Hematopoietic multipotent progenitor cell treated with erythropoietin and hydrocortisone succinate and interleukin-3 and kit ligand, for 6 days (in vitro differentiated cells): ENCODE results near the gene EFNA5.

ENCODE experiments used
- DNase-seq: peaks from one replicate; pipeline ENCODE4 v3.0.0-alpha.2; 2015

Gene EFNA5

GRCh38 chr5:107567901-107568671 is 102.7 kb downstream of the EFNA5 start:
- DNase-seq = no peak

DNA sequence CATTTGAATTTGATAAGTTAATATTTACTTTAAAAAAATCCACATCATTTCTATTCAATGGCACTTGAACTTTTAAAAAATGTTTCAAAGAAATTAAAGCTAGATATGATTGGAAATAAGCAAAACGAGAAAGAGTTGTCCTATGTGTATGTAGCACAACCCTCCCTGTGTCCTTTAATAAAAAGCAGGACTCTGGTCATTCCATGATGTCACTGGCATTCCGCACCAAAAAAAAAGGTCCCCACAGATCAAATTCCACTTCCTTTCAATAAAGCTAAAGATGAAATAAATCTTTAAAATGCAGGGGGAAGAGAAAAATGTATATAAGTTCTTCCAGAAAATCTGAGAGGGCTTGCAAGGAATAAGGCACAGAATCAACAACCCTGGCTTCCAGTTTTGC is 103.8 kb downstream of the EFNA5 start:
- no peak for DNase-seq

GRCh38 chr5:107565791-107566767 is 104.7 kb downstream of the EFNA5 start:
- no peak for DNase-seq

DNA sequence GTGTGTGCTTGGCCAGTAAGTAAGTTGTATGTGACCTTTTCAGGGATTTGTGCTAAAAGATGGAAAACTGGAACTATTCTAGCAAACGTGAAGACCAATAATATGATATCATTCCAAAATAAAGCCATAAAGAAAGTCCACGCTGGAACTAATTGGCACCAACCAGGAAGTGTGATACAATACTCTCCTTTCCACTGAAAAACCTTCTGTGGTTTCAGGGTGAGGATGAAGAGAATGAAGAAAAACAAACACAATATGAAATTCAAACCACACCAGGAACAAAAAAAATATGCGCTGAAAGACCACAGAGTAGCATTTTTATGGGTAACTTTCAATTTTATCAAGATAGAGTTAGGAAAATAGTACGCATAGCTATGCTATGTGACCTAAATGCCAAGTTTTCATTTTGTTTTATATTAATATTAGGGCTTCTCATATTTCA is 105.8 kb downstream of the EFNA5 start:
- no peak for DNase-seq

GRCh38 chr5:107563959-107564544 is 106.7 kb downstream of the EFNA5 start:
- DNase-seq = no peak

DNA sequence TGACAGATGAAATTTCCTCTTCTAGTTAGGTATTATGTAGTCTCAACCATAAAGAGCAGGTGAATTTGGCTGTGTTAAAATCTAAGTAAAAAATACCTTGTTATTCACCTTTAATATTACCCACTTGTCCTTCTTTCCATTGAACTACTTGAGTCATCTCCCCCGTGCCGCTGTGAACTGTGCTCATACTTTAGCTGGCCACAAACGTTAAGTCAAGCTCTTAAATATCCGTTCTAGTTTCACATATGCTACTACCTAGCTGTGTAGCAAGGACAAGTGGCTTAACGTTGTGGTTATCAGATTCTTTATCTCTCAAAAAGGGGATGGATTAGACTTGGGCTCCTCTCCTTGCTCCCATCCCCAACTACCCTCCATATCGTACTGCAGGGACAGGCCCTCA is 110.4 kb downstream of the EFNA5 start:
- DNase-seq = no peak

DNA sequence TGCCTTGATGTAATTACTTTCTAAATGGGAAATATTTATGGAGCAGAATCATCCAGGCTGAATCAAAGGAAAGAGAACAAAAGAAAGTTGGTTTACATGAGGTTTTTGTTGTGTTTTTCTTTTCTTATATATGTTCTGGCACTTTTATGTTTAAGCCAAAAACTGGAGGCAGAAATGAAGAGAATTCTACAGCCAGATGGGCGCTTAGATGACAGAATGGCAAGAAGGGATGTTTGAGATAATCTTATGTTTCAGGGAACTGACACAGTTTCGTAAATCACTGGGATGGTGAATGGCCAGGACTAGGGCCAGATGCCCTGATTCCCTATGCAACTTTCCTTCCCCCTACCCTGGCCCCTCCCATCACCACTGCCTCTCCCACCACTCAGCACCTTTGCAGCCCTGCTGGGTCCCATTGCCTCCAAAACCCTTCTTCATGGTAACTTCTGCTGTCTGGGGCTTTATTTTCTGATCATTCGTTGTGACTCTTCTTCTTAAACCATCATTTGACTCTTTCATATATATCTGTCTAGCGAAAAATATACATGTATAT is 111.8 kb downstream of the EFNA5 start:
- DNase-seq = no peak

GRCh38 chr5:107557051-107557658 is 113.6 kb downstream of the EFNA5 start:
- no peak for DNase-seq

DNA sequence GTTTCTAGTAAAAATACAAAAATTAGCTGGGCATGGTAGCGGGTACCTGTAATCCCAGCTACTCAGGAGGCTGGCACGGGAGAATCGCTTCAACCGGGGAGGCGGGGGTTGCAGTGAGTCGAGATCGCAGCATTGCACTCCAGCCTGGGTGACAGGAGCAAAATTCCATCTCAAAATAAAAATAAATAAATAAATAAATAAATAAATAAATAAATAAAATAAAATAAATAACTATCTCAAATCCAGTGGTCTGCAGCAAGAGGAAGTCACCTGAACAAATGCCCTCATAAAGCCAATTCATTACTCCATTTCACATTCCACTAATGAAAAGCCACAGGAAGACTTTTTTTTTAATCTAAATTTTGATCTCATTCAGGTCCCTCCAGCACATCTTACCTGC is 114.2 kb downstream of the EFNA5 start:
- no peak for DNase-seq

- DNase-seq = no peak
Measured at GRCh38 chr5:107555425-107556090, 115.2 kb downstream of the EFNA5 start.

- no peak for DNase-seq
Measured at GRCh38 chr5:107554776-107555424, 115.8 kb downstream of the EFNA5 start.

GRCh38 chr5:107553117-107553555 is 117.6 kb downstream of the EFNA5 start:
- DNase-seq = no peak

GRCh38 chr5:107551088-107551487 is 119.6 kb downstream of the EFNA5 start:
- DNase-seq = no peak

DNA sequence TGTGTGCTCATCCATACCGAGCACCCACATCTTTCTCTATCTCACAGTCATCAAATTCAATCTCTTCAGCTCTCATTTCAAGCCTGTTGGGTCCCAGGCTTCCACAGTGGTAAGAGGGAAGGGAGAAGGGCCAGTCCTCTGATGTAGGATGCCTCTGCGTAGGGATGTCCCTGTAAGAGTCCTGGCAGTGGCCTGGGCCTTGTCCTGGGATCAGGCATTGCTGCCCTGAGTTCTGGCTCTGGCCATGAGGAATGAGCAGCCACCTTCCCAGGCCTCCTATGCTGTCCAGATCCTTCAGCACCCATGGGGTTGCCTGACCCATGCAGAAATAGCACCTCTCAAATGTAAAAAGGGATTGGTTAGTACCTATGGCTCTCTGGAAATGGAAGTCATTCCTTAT is 121.2 kb downstream of the EFNA5 start:
- no peak for DNase-seq

GRCh38 chr5:107548477-107548876 is 122.3 kb downstream of the EFNA5 start:
- DNase-seq = no peak

- DNase-seq = no peak
Measured at GRCh38 chr5:107546719-107547118, 124.0 kb downstream of the EFNA5 start.

GRCh38 chr5:107545486-107545885 is 125.3 kb downstream of the EFNA5 start:
- no peak for DNase-seq

- no peak for DNase-seq
Measured at GRCh38 chr5:107544967-107545366, 125.8 kb downstream of the EFNA5 start.

DNA sequence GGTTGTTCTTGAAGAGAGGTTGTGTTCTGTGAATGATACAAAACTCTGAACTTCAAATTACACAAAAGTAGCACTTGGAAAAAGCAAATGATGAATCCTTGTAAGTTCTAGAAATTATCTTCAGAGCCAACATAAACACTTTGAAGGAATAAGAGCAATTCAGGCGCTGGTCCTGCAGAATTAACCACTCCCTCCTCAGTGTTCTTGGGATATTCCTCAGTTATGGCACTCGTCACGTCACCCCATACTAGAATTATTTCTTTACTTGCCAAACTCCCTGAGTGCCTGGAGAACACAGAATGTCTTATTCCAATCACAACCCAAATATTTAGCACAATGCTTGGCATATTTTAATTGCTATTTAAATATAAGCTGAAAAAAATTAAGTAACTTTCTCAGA is 126.3 kb downstream of the EFNA5 start:
- no peak for DNase-seq

DNA sequence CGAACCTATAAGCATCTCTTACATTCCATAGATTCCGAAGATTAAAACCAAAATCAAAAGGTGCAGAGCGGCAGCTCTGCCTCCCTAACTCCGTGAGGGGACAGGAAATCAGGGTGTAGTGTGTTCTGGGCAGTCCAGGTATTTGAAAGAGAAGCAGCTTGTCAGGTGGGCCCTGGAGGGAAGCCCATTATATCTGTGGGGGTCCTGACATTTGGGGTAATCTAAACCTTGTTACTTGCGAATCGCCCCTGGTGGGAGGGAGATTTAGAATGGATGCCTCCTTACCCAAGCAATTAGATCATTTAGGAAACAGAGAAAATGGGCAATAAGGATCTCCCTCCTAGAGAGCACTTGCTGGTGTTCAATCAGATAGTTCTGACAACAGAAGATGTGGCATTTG is 126.9 kb downstream of the EFNA5 start:
- DNase-seq = no peak

DNA sequence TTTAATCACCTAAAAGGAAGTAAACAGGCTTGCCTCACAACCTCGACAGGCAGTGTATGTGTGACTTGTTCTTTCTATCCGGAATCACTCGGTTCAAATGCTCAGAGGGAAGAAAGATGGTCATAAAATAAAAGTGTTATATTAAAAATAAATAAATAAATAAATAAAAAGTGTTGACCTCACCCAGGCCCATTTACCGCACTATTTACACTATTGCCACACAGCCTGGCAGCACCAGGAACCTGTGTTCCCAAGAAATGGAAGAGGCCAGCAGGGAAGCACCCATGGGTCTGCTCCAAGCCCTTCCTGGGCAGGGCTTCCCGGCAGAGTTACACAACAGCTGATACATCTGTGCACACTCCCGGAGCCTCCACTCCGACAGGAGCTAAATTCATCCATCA is 127.9 kb downstream of the EFNA5 start:
- no peak for DNase-seq

DNA sequence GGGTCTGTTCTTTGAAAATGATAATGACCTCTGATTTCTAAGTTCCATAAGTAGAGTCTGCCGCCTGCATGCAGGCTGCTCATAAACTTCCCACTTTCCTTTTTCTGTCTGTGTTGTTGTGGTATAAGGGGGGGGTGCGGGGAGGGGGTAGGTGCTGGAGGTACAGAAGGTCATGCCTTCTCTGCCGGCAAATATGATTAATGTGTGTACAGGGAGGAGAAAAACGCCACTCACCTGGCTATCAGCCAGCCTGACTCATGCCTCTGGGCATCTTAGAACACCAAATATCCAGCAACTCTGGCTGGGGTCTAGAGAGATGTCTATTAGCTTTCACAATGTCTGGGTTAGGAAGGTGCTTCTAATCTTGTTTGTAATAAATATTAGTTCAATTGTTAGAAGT is 128.3 kb downstream of the EFNA5 start:
- DNase-seq = peak; percentile 2
